GM18873 (cell line): Measurements from ENCODE around the gene DLX4.

Experiments used
- ATAC-seq: cut with Tn5 transposase; IDR thresholded peaks from one replicate; pipeline ENCODE4 v1.9.1; 2021; ENCODE audit warnings: mild to moderate bottlenecking, moderate library complexity, moderate number of reproducible peaks; ENCODE audit not compliant: unreplicated experiment, low FRiP score

DLX4 gene

GRCh38 chr17:49969134-49969759 lies at the start of gene DLX4:
Gene DLX4 (plus strand): TSS chr17:49969190. CDS start chr17:49969469, 279 bp downstream.
- no peak for ATAC-seq

DNA sequence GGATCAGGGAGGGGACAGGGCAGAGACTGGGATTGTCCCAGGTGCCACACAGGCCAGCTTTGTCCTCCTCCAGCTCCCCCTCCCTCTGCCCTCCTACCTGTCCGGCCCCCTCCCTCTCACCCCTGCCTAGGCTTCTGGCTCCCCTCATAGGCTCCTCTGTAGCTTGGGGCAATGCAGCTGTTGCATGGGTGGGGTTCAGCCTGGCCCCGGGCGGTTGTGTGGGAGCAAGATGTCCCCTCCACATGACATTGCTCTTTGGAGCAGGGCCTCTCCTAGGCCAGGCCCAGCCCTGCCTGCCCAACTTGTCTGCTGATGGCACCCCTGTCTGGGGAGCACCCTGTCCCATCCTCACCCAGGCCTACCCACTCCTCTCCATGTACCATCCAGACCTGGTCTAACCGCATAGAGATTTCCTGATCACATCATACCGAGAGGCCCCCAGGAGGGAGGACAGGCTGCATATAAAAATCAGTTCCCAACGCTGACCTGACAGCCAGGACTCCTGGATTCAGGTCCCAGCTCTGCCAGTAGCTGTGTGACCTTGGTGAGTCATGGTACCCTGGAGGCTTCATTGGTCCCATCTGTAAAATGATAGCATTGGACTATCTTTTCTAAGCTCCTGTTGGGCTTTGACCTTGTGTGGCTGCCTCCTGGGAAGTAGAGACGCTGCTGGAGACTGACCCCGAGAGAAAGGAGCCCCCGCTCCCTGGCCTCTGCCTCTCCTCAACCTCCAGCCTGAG lies 48.8 kb upstream of the DLX4 start:
- ATAC-seq = no peak

DNA sequence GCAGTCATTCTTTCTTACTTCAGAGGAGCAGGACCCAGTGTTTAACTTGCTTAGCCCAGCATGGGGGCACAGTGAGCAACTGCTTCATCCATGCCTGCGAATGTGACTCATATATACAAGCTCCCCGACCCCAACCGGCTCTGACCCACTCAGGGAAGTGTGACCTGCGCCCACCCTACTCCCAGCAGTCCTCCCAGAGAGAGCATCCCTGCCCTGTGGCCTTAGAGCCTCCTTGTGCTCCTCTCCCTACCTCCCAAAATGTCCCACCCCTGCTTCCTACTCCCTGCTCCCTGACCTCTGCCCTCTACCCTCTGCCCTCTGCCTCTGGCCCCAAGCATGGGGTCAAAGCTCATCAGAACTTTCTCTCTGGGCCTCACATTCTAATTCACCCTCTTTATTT lies 46.9 kb upstream of the DLX4 start:
- ATAC-seq = no peak

- no peak for ATAC-seq
Observed at GRCh38 chr17:49924116-49924515, 44.9 kb upstream of the DLX4 start.

GRCh38 chr17:49924589-49924988 lies 44.4 kb upstream of the DLX4 start:
- no peak for ATAC-seq

DNA sequence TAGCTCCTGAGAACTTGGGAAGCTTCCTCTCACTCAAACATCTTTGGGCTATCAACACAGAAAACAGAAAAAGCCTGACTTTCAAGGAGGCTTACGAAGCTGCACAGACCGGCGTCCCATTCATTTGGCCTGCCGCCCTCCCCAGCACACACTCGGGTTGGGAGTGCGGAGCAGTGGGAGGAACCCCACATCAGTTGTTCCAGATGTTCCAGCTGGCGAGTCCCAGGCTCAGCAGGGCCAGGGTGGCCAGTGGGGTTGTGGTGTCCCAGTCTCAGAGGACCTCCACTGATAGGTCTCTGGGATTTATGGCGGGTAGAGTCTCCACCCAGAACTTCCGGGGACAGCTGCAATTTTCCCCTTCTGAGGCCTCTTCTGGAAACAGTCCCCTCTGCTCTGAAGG lies 43.1 kb upstream of the DLX4 start:
- ATAC-seq = no peak

DNA sequence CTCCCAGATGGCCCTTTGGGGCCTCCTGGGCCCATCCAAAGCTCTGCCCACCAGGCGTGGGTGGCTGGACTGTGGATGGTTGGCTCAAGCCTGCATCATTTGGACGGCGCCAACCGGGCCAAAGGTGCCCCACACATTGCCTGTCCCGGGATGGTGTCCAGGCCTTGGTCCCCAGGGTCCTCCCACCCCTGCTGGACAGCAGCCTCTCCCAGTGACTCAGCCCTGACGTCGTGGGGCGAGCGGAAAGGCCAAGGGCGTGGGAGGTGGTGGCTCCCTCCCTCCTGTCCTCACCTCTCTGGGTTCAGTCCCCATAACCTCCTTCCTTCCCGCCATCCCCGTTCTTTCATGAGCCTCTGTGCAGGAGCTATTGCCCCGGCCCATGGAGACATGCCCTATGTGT lies 42.1 kb upstream of the DLX4 start:
- ATAC-seq = no peak

DNA sequence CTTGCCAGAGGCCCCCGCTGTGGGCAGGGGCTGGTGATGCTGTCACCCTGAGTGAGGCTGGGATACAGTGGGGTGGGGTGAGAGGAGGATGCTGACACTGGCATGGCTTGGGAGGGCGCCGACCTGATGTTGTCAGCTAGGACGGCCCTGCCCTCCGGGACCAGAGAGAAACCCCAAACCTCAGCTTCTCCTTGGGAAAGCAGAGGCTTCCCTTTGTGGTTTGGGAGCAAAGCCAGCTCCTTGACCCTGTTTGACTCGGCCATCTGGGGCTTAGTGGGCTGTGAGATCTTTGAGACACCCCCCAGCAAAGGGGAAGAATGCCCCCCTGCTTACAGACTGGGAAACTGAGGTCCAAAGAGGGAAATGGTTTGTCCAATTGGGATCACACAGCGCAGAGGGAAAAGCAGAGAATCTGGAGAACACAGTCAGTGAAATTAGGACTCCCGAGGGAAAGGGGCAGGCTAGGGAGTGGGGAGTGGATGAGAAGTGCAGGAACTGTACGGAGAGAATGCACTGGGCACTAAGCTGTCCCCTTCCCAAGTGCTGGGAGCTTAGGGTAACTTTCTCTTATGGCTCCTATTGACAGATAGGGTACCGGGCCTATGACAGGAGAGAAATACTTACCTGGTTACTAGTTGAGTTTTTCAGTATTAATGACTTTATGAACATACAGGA lies 40.7 kb upstream of the DLX4 start:
- ATAC-seq = no peak

- ATAC-seq = no peak
Observed at GRCh38 chr17:49928837-49929475, 40.0 kb upstream of the DLX4 start.

DNA sequence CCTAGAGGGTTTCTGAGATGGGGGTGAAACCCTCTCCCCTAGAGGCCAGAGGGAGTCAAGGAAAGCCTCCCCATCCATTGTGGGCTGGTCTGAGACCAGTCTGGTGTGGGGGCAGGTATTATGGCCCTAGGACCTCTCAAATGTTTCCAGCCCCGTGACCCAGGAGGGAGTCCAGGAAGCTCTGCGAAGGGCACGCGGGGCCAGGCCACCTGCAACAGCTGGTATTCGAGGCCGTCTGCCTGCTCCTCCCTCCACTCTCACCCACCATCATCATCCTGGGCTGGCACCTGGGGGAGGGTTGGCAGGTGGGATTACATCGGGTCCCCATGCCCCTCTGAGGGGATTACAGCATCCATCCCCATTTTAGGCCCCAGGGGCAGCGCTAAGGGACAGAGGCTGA lies 38.1 kb upstream of the DLX4 start:
- ATAC-seq = no peak

DNA sequence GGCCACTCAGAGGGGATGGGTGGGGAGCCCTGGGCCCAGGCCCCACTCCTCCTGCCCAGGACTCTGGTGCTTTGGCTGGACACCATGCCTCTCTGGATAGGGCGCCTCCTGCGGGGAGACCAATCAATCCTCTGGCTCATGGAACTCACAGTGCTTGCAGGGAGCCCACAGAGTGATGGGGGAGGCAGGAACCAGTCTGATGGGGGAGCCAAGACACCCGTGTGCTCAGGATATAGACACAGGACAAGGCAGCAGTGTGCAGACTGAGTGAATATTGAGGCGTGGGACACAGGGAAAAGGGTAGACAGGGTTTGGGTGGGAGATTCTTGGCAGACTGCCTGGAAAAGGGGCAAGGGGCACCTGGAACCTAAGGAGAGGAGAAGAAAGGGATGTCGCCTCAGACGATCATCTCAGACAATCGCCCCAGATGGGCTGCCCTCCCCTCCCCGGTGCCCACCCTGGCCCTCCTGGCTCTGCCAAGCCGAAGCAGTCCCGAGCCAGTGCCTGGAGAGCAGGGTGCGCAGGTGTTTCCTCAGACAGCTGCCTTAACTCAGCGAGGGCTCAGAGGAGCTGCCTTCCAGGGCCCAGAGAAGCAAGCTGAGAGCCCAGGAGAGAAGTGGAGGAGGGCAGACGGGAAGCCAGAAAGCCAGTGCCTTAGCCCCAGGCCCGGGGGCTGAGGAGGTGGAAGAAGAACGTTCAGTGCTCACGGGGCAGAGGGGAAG lies 37.4 kb upstream of the DLX4 start:
- ATAC-seq = no peak

DNA sequence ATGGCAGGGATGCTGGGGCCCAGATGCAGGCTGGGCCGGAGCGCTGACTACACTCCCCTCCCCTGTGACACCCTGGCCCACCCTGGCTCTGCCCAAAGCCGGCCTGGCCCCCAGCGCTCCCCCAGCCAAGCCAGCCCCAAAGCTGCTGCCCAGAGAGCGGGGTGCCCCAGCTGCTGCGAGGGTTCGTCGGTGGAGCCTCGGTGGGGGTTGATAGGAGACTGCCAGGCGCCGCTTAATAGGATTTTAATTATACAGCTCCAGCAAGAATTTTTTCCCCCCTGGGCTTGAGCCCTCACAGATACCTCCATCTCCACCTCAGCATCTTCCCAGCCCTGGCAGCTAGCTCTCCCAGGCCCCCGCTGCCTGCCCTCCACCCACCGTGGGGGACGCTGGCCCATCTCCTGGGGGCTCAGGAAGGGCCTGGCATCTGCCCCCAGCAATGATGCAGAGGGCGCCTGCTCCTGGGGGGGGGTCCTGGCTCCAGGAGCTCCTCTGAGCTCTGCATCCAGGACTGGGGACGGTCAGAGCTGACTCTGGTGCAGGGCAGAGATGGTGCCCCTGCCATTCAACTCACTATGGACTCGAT lies 36.8 kb upstream of the DLX4 start:
- ATAC-seq = no peak

- ATAC-seq = no peak
Observed at GRCh38 chr17:49932901-49933300, 36.1 kb upstream of the DLX4 start.

DNA sequence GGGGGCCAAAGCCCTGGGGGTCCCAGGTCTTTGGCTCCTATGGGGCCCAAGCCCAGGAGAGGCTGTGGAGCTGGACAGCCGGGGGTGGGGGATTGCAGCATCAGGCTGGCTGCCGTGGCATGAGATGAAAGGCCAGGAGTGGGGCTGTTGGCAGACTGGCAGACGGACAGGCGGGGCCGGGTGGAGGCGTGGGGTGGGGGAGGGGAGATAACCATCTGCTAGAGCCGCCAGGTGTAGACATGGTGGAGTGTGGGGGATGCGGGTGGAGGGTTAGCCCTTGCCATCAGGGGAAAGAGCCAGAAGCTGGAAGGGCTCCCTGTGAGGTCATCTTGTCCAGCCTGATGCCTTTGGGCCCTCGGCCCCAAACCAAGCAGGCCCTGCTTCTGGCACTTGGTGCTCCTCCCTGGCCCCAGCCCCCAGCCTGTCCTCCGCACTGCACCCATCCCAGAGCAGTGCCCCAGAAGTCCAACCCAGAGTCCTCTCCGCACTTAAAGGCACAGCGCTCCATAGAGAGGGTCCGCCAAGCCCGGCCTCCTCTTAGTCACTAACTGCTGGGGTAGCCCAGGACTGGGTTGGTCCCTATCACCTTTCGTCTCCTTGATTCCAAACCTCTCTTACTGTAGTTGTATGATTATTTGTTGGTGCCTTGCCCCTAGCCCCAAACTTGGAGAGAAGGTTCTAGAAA lies 33.3 kb upstream of the DLX4 start:
- no peak for ATAC-seq

GRCh38 chr17:49936386-49936785 lies 32.6 kb upstream of the DLX4 start:
- ATAC-seq = no peak

- no peak for ATAC-seq
Observed at GRCh38 chr17:49939318-49939717, 29.7 kb upstream of the DLX4 start.

DNA sequence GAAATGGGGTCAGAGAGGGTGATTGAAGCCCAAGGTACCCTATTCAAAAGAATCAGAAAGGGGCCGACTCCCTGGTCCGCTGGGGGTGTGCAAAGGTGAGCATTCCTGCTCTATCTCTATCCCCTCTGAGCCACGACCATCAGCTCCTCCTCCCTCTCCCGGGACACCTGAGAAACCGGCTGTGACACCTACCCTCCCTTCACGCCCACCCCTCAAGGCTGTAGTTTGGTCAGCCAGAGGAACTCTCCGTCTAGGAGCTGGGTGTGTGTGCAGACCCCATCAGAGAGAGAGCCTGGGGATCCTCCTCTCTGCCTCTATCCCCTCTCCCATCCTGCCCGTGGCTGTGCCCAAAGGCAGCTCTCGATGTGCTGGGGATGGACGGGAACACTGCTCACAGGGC lies 27.6 kb upstream of the DLX4 start:
- no peak for ATAC-seq

GRCh38 chr17:49942947-49943346 lies 26.0 kb upstream of the DLX4 start:
- no peak for ATAC-seq

DNA sequence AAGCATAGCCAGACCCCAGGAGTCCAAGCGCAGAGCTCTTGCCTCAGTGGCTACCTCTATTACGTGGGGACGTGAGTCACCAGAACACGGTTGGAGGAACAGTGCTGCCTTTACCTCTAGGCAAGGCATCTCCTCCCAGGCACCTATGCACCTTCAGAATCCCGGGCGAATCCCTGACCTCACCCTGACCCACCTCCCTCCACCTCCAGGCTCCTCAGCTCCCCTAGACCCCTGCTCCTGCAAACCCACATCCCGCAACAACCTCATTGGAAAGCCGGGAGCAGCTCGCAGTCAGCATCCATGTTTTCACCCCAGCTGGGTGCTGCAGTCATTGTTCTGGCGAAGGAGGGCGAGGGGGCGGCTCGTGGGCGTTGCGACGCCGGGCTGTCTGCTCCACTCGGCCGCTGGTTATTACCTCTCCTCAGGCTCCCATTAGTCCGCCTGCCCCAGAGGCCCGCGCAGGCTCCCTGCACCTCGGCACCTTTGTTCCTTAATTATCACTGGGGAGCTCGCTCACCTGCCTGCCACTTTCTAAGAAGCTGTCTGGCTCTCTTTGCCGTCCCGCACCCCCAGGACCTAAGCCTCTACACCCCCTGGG lies 24.6 kb upstream of the DLX4 start:
- ATAC-seq = no peak
